Spleen (tissue), 7 donors: Measurements from ENCODE around the gene SYK.

ENCODE experiments used
- CTCF ChIP-seq, 11 experiments: fragments of 200-600 bp in 7 of 11; fragments of 450-650 bp in 4 of 11; sonication (generic) in 4 of 11; IDR thresholded peaks in 8 of 11; conservative IDR thresholded peaks in 3 of 11; 1 replicate in 7 of 11; 2 replicates in 4 of 11; pipeline versions ENCODE4 v1.4.0 to v1.8.0; 2016 to 2021; ENCODE audit warnings: antibody characterized with exemption in 11 of 11, inconsistent platforms in 4 of 11, mild to moderate bottlenecking in 1 of 11
- POLR2A ChIP-seq, 3 donors: fragments of 450-650 bp; IDR thresholded peaks; one replicate each; pipeline ENCODE4 v1.5.1; 2017; ENCODE audit warnings: antibody characterized with exemption in 3 of 3, mild to moderate bottlenecking in 1 of 3
- POLR2AphosphoS5 ChIP-seq, 3 donors: sonication (generic); formaldehyde crosslinking; IDR thresholded peaks; one replicate each; pipeline ENCODE4 v1.5.1; 2017; ENCODE audit warnings: antibody characterized with exemption in 3 of 3
- donor health status: DM: no; HTN: no; CAD: no; lungs with moderate emphysema.
- donor health status: DM: no; HTN: no; CAD: no.
- donor health status: DM: no; HTN: no; CAD: no.

GRCh38 chr9:90816690-90817089 lies 15.1 kb downstream of the SYK start:
- TF ChIP-seq CTCF (IDR thresholded peaks at IDR 0.05 in 8 of 11, conservative IDR thresholded peaks at IDR 0.05 in 3 of 11), result no peak
- TF ChIP-seq POLR2A (IDR thresholded peaks at IDR 0.05), result no peak
- no peak for TF ChIP-seq POLR2AphosphoS5 (IDR thresholded peaks at IDR 0.05)
